ENCODE measurements around the gene NOTCH3. TPM values are rescaled to one million over a fixed set of nuclear protein-coding genes. Genes with fewer than 3 reads are reported as not detected.
A peak's percentile ranks its signal among the peaks of the same experiment; 100 is the strongest.

Gene NOTCH3
- total RNA-seq, 1 donor: 27.6 TPM

- DNase-seq (ENCODE audit: low read depth): no peak
- TF ChIP-seq CTCF (IDR thresholded peaks at IDR 0.05; ENCODE audit: insufficient read depth, low read depth, low read length): no peak
- no peak overlapping the region for H3K4me3 ChIP-seq (ENCODE audit: low read depth, low read length)
Measured at GRCh38 chr19:15235781-15236180, 35.0 kb upstream of the NOTCH3 start.

GRCh38 chr19:15234431-15235130, 33.8 kb upstream of the NOTCH3 start:
- TF ChIP-seq CTCF (IDR thresholded peaks at IDR 0.05; ENCODE audit: insufficient read depth, low read depth, low read length): no peak
- no peak for DNase-seq (ENCODE audit: low read depth)
- H3K4me3 ChIP-seq (ENCODE audit: low read depth, low read length): no peak overlapping the region

- no peak overlapping the region for H3K4me3 ChIP-seq (ENCODE audit: low read depth, low read length)
- TF ChIP-seq CTCF (IDR thresholded peaks at IDR 0.05; ENCODE audit: insufficient read depth, low read depth, low read length): no peak
- DNase-seq (ENCODE audit: low read depth): no peak
Measured at GRCh38 chr19:15231271-15231670, 30.5 kb upstream of the NOTCH3 start.

- H3K4me3 ChIP-seq (ENCODE audit: low read depth, low read length): no peak overlapping the region
- no peak for DNase-seq (ENCODE audit: low read depth)
- no peak for TF ChIP-seq CTCF (IDR thresholded peaks at IDR 0.05; ENCODE audit: insufficient read depth, low read depth, low read length)
Measured at GRCh38 chr19:15227261-15227660, 26.5 kb upstream of the NOTCH3 start.

GRCh38 chr19:15225760-15226159, 25.0 kb upstream of the NOTCH3 start:
- no peak for DNase-seq (ENCODE audit: low read depth)
- no peak overlapping the region for H3K4me3 ChIP-seq (ENCODE audit: low read depth, low read length)
- TF ChIP-seq CTCF (IDR thresholded peaks at IDR 0.05; ENCODE audit: insufficient read depth, low read depth, low read length): no peak

- no peak for TF ChIP-seq CTCF (IDR thresholded peaks at IDR 0.05; ENCODE audit: insufficient read depth, low read depth, low read length)
- H3K4me3 ChIP-seq (ENCODE audit: low read depth, low read length): peak overlapping the region; percentile 72
- DNase-seq (ENCODE audit: low read depth): no peak
Measured at GRCh38 chr19:15223649-15224361, 23.0 kb upstream of the NOTCH3 start.
